ENCODE measurements around the gene CALHM2.
A peak's percentile ranks its signal among the peaks of the same experiment; 100 is the strongest.

The CALHM2 gene

GRCh38 chr10:103476046-103476768 lies 24.0 kb upstream of the CALHM2 start:
- no peak for DNase-seq

DNA sequence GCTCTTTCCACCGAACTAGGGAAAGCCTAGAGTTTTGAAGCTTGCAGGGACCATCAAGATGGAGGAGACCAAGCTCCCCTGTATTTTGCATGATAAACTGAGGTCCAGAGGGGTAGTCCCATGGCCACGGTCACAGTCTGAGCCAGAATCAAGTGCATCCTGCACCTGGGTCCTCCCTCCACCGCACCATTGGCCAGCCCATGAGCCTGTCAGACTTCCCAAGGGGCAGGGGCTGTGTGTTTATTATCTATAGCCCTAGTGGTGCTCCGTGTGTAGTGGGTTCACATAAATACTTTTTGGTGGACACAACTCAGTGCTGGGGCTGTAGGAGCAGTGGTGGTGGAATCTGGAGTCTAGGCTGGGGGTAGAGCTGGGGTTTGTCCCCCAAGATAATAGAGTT lies 23.3 kb upstream of the CALHM2 start:
- DNase-seq = no peak

GRCh38 chr10:103474077-103474476 lies 21.9 kb upstream of the CALHM2 start:
- DNase-seq = no peak

- DNase-seq = no peak
Observed at GRCh38 chr10:103473261-103473671, 21.1 kb upstream of the CALHM2 start.

- DNase-seq = no peak
Observed at GRCh38 chr10:103472005-103472404, 19.8 kb upstream of the CALHM2 start.

GRCh38 chr10:103470761-103471653 lies 18.8 kb upstream of the CALHM2 start:
- DNase-seq = no peak

DNA sequence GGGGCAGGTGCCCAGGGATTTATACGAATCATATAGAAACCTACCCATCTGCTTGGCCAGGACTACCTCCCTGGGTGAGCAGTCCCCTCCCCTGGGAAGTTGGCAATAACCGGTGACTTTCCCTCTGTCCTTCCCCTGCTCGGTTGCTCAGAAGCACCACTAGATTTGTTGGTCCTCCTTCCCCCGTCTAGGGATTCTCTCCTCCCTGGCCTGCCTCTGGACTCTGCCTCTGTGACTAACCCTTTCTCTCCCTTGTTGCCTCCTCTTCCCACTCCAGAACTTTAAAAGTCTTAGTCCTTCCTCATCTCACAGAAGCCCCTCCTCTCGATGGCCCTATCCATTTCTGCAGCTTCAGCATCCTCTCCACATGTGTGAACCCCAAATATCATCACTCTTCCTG lies 17.0 kb upstream of the CALHM2 start:
- DNase-seq = no peak

GRCh38 chr10:103467406-103467805 lies 15.2 kb upstream of the CALHM2 start:
- no peak for DNase-seq

DNA sequence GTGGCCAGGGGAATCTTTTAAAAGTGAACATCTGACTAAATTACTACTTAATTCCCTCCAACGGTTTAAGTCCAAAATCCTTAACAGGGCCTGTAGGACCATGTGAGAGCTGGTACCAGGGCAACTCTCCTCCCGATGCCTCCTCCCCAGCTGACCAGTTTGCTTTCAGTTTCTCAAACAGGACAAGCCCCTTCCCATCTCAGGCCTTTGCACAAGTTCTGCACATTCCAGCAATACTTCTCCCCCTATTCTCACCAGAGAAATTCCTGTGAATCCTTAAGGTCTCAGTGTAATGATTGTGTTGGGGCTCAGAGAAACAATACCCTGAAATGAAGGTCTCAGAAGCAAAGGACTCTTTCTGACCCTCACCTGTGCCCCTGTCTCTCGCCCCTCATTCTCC lies 14.6 kb upstream of the CALHM2 start:
- DNase-seq = no peak

DNA sequence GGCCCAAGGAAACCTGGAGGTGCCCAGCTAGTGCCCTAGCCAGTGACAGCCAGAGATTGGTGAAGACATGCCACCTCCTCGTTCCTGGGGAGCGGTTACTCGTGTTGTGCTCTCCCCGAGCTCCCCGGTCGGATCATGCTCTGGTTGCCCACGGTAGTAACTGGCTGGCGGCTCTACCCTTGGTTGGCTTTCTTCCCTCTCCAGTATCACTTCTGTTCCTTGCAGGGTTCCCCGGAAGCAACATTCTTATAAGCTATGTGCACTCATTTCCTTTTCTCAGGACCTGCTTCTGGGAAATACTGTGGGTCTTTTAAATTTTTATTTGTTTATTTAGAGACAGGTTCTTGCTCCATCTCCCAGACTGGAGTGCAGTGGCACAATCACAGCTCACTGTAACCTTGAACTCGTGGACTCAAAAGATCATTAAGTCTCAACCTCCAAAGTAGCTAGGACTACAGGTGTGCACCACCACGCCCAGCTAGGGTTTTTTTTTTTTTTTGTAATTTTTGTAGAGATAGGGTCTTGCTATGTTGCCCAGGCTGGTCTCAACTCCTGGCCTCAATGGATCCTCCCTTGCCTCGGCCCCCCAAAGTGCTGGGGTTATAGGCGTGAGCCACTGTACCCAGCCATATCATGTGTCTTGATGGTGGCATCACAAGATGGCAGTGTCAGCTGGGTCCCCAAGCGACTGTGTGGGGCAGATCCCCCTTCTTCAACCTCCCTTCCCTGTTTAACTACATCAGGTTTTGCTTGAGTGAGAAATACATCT lies 13.4 kb upstream of the CALHM2 start:
- no peak for DNase-seq

GRCh38 chr10:103463499-103463898 lies 11.3 kb upstream of the CALHM2 start:
- no peak for DNase-seq

DNA sequence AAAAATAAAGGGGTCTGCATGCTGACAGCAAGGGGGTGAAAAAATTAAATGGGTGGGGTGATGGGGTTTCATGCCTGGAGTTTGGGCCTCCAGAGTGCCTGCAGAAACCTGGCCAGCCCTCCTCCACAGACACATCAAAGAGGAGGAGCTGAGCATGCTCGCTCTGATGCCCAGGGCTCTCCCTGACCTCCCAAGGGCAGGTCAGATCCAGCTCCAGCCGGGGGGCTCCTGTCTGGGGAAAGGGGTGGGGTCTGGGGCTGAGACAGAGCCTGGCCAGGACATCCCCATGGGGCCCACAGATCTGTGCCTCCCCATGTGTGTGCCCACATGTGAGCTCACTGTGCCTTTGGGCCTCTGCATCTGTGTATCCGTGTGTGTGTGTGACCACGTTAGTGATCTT lies 7.4 kb upstream of the CALHM2 start:
- DNase-seq = no peak

- peak in 12 of 56 donors; percentile 11 to 44 (median 20) for DNase-seq
Observed at GRCh38 chr10:103458720-103459119, 6.5 kb upstream of the CALHM2 start, which contains the start of gene CALHM1. TSS of gene CALHM1 (minus strand) at chr10:103458900. CDS start at chr10:103458751, 149 bp downstream.

DNA sequence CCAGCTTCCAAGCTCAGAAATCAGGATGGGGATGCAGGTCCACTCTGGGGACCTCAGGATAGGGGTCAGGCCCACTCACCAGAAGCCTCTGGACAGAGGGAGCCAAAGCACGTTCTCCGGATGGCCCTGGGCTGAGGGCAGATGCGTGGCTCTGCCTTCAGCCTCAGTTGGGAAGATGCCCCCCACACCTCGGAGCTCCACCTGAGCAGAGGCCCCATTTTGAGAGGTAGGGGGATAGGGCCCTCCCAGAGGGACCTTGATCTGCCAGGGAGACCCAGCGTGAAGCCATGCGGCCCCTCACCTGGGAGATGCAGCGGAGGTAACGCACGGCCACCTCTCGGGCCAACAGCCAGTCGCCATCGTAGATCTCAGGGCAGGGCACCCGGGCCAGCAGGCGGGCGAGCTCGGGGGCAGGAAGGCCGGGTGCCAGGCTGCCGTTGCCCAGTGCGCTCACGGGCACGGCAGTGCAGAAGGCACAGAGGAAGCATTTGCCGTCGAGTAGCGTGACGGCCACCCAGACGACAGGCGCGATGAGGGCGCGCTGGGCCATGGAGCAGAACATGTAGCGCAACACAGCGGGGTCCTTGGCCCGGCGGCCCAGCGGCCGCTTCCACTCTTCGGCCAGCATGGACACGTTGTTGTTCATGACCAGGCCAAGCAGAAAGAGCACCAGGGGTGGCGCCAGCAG lies 5.9 kb upstream of the CALHM2 start:
- no peak for DNase-seq

GRCh38 chr10:103457176-103457712 lies 5.1 kb upstream of the CALHM2 start:
- DNase-seq = no peak

- DNase-seq = no peak
Observed at GRCh38 chr10:103456074-103456660, 4.0 kb upstream of the CALHM2 start.

DNA sequence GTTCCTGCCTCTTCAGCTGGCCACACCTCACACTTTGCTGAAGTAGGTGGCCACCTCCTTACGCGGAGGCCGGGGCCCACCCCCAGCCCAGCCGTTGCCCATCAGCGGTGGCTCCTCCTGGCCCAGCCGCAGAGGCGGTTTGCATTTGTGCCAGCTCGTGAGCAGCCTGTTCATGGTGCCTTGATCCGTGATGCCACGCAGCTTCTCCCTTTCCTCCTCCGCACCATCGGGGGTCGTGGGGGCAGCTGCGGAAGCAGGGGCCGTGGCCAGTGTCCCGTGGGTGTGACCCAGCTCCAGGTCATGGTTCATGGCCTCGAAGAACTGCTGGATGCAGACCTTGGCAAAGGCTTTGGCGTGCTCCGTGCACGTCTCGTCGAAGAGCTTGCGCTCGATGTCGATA lies 3.1 kb upstream of the CALHM2 start:
- peak in 1 of 56 donors; percentile 20 for DNase-seq

GRCh38 chr10:103454026-103454425 lies 1.9 kb upstream of the CALHM2 start:
- DNase-seq = no peak

DNA sequence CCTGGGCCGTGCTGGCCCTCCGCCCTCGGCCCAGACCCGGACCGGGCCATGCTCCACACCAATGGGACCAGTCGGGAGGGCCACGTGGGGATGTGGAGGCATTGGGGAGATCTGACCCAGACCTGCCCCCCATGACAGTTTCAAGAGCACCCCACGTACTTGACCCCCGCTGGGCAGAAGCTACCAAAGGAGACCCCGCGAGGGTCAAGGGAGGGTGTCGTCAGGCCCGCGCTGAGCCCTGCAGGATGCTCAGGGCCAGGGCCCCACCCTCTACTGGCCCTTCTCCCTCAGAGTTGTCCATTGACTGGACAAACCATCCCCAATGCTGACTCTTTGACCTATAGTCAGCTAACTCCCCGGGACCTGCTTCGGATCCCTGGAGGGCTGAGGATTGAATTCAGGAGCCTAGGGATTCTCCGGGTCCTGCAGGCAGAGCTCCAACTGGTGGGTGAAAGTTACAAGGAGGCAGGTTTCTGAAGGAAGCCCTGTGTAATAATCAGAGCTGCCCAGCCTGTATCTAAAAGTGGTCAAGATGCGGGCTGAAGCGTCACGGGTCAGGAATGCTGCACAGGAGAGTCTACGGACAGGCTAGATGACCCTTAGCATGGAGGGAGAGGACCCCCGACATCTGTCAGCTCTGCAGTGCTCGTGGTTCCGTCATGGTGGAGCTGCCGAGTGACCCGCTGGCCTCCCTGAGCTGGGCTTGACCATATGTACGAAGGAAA lies 498 bp upstream of the CALHM2 start:
- no peak for DNase-seq

Data from amygdala (tissue), 56 donors.